ENCODE results near the gene FDX1.

Gene FDX1

DNA sequence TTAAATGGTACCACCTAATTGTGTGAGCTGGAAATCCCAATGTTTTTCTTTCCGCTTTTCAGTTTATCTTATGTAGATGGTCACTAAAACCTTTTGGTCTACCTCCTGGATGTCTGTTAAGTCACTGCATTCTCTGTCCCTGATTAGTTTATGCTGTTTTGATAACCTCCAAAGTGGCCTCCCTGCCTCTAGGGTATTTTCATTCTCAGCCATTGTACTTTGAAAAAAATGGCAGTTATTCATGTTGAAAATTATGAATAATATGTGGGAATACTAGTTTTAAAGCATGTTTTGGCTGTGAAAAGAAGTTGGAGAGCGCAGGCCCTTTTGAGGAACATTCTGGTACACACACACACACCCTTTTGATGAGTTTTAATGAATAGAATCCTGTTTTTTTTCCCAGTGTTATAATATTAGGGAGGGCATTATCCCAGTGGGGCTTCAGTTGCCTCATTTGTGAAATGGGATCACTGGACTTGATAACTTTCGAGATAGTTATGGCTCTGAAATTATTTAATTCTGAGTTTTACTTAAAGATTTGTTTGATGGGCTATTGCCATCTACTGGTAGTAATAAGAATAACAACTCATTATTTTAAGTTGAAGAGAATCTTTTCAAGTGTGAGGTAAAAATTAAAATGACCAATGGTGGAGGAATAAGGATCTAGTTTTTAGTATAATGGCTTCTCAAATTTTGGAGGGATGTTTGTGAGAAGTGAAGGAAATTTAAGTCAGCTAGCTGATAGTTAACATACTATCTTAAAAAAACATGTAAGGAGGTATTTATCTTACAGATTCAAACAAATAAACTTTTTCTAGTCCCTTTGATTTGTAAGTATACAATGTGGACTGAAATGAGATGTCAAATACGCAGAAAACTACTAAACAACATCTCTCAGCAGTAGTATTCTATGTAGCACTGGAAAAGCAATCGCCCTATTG is 3.9 kb downstream of the FDX1 start:
- H3K4me3 ChIP-seq (ENCODE audit: low read depth, low read length): no peak overlapping the region
- TF ChIP-seq CTCF (IDR thresholded peaks at IDR 0.05; ENCODE audit: low read depth, low read length): peak; percentile 27; the same call in 1 of the 2 replicates

- H3K4me3 ChIP-seq (ENCODE audit: low read depth, low read length): no peak overlapping the region
- TF ChIP-seq CTCF (IDR thresholded peaks at IDR 0.05; ENCODE audit: low read depth, low read length): no peak
Observed at GRCh38 chr11:110434952-110435779, 5.4 kb downstream of the FDX1 start.

DNA sequence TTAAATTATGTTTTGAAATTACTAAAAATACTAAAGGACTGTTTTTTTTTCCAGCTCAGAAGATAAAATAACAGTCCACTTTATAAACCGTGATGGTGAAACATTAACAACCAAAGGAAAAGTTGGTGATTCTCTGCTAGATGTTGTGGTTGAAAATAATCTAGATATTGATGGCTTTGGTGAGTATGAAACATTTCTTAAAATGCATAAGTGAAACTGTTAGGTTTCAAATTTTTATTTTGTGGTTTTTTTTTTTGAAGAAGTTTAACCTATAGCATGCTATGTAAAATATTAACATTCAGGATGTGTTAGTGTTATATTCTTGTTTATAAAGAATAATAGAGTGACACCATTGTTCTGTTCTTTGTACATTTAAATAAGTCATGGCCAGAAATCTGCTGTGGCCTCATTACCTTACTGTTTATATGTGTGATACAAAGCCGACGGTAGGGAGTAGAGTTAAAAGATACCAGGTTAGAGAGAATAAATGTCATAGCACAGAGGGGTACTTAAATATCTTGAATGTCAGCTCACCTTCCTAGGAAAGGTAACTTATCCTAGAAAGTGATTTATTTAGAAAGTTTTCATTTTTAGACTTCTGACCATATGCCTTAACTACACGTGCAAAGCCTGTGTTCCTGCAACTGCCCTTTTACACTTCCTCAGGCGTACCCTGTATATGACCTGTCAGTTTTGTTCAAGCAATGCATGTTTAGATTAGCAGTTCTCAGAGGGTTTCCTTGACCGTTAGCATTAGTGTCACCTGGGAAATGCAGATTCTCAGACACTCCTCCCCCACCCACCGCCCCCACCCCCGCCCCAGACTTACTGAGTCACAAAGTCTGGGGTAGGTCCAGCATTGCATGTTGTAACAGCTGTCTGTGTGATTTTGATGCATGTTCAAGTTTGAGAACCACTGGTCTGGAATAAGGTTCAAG is 6.3 kb downstream of the FDX1 start:
- TF ChIP-seq CTCF (IDR thresholded peaks at IDR 0.05; ENCODE audit: low read depth, low read length): no peak
- H3K4me3 ChIP-seq (ENCODE audit: low read depth, low read length): no peak overlapping the region

DNA sequence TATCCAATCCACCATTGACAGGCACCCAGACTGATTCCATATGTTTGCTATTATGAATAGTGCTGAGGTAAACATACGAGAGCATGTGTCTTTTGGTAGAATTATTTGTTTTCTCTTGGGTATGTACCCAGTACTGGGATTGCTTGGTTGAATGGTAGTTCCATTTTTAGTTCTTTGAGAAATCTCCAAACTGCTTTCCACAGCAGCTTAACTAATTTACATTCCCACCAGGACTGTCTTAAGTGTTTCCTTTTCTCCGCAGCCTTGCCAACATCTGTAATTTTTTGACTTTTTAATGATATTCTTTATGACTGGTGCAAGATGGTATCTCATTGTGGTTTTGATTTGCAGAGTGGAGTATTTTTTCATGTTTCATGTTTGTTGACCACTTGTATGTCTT is 8.3 kb downstream of the FDX1 start:
- H3K4me3 ChIP-seq (ENCODE audit: low read depth, low read length): no peak overlapping the region
- no peak for TF ChIP-seq CTCF (IDR thresholded peaks at IDR 0.05; ENCODE audit: low read depth, low read length)

- H3K4me3 ChIP-seq (ENCODE audit: low read depth, low read length): no peak overlapping the region
- TF ChIP-seq CTCF (IDR thresholded peaks at IDR 0.05; ENCODE audit: low read depth, low read length): no peak
Observed at GRCh38 chr11:110445437-110445836, 15.7 kb downstream of the FDX1 start.

DNA sequence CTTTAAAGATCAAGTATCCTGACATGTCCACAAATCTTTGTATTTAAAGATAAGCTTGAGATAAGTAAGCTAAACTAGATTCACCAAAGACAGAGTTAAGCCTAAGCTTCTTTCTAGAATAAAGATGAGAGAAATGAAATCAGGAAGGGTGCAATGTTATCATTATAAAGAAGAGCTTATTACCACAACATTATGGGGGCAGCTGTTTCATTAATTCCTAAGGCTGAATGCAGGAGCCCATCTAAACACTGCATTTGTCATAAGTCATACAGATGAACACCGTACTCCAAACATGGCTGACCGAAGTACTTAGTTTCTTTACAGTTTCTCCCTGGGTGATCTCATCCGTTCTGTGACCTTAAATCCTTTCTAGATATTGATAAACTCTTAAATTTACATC is 16.3 kb downstream of the FDX1 start:
- TF ChIP-seq CTCF (IDR thresholded peaks at IDR 0.05; ENCODE audit: low read depth, low read length): no peak
- H3K4me3 ChIP-seq (ENCODE audit: low read depth, low read length): no peak overlapping the region

Data from WI38 (cell line).